Subcutaneous abdominal adipose tissue (tissue), 5 donors: ENCODE data around the gene MRPL10.

ENCODE experiments used
- H3K27ac ChIP-seq: one replicate; pipeline ENCODE4 v1.7.0; 2013; ENCODE audit warnings: low read depth, mild to moderate bottlenecking, inconsistent platforms, low read length, moderate library complexity
- H3K27me3 ChIP-seq, 5 donors: one replicate each; pipeline ENCODE4 v1.7.0; 2013; ENCODE audit warnings: low read length in 5 of 5, inconsistent platforms in 1 of 5; ENCODE audit not compliant: control insufficient read depth in 5 of 5, insufficient read depth in 4 of 5
- H3K36me3 ChIP-seq, 5 donors: one replicate each; pipeline ENCODE4 v1.7.0; 2013; ENCODE audit warnings: low read length in 5 of 5; ENCODE audit not compliant: control insufficient read depth in 5 of 5, insufficient read depth in 5 of 5
- H3K4me1 ChIP-seq, 5 donors: one replicate each; pipeline ENCODE4 v1.7.0; 2013; ENCODE audit warnings: low read length in 5 of 5, mild to moderate bottlenecking in 3 of 5, moderate library complexity in 1 of 5; ENCODE audit not compliant: control insufficient read depth in 5 of 5, insufficient read depth in 5 of 5
- H3K4me3 ChIP-seq, 5 donors: one replicate each; pipeline ENCODE4 v1.7.0; 2013; ENCODE audit warnings: low read length in 5 of 5, low read depth in 1 of 5
- H3K9ac ChIP-seq, 5 donors: one replicate each; pipeline ENCODE4 v1.7.0; 2013; ENCODE audit warnings: low read length in 5 of 5, mild to moderate bottlenecking in 4 of 5, moderate library complexity in 3 of 5
- H3K9me3 ChIP-seq, 5 donors: one replicate each; pipeline ENCODE4 v1.7.0; 2013; ENCODE audit warnings: low read length in 5 of 5; ENCODE audit not compliant: control insufficient read depth in 5 of 5
- donor health status: healthy.
- donor health status: healthy.
- donor health status: healthy.
- donor health status: healthy.
- donor health status: healthy.

Gene MRPL10

DNA sequence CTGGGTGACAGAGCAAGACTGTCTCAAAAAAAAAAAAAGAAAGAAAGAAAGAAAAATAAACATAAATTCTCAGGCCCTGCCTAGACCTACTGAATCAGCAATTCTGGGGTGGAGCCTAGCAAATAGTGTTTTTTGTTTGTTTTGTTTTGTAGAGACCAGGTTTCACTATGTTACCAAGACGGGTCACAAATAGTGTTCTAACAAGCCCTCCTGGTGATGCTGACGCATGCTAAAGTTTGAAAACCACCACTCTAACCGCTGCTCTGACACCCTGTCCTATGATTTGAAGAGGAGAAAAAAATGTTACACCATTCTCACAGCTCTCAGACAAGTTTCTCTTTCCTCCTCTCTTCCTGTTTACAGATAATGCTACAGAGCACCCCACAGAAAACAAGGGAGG lies 1.5 kb downstream of the MRPL10 start:
- H3K27ac ChIP-seq = no peak overlapping the region
- H3K27me3 ChIP-seq = no peaks in the 10 kb centered on the region
- no peak overlapping the region for H3K4me3 ChIP-seq
- H3K4me1 ChIP-seq = peaks cover 8 to 43% (median 38%) of the 10 kb centered on the region in 5 donors
- H3K9me3 ChIP-seq = no peaks in the 10 kb centered on the region
- no peak overlapping the region for H3K9ac ChIP-seq
- peaks cover 0 to 35% (median 28%) of the 10 kb centered on the region in 5 donors for H3K36me3 ChIP-seq

DNA sequence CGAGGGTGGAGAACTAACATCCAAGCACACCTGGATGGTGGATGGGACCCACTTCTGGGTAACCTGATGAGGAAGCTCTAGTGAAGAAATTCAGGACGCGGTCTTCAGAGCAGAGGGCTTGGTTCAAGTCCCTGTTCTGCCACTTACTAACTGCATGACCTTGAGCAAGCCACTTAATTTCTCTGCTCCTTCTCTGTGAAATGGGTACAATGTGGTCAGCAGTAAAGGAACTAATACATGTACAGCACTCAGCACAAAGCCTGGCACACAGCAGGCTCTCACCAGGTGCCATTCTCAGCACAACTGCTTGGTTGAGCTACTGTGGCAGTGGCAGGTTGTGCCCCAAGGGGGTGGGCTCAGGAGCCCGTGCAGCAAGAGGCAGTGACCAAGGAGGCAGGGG lies 7.8 kb downstream of the MRPL10 start:
- Histone ChIP-seq H3K4me3 (no peak overlapping the region), H3K9ac (no peak overlapping the region), H3K9me3 (no peaks in the 10 kb centered on the region), H3K27ac (no peak overlapping the region), H3K36me3 (peaks cover 0 to 59% (median 53%) of the 10 kb centered on the region in 5 donors), H3K4me1 (peaks cover 2 to 29% (median 22%) of the 10 kb centered on the region in 5 donors), H3K27me3 (peaks cover 0 to 7% (median 0%) of the 10 kb centered on the region in 5 donors)

- peak overlapping the region in 1 of 5 donors; percentile 33 for H3K9ac ChIP-seq
- peaks cover 0 to 59% (median 53%) of the 10 kb centered on the region in 5 donors for H3K36me3 ChIP-seq
These were observed 8.6 kb downstream of the MRPL10 start for GRCh38 chr17:47822785-47823184.

DNA sequence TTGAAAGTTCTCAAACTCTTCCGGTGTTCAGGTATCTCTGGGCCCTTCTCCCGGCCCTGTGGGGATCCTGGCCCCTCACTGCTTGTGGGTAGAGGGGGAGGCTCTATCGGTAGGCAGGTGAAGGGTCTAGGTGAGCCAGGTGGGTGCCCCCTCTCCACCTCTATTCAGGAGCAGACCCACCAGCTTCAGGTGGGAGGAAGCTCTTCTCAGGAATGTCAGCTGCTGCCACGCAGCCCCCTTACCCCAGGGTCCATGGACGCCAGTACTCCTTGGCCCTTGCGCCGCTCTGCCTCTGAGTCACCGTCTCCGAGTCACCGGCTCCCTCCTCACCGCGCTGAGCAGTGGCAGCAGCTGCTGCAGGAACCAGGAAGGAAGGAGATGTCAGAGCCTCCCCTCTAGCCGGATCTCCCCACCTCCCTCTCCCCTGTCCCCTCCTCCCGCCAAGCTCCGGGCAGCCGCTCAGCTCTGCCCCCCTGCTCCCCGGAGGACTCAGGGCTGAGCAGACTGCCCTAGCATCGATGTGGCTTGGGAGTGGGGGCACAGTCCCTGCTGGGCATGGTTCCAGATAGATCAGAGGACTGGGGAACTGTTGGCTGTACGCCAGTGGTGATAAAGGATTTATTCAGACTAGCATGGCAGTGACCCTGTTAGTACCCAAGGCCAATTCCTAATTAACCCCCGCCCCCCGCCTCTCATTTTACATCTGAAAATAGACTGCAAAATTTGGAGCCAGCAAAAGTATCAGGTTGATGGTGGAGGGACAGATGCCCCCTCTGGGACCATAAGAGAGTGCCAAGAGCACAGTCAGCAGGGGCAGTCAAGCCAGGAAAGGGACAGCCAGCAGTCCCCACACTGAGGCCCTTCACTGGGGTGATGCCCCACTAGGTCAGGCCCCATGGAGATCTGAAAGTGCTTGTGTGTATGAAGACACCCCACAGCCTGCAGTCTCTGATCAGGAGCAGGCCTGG lies 9.6 kb downstream of the MRPL10 start, which contains the start of gene OSBPL7:
Gene OSBPL7, minus strand, starts transcription at position 371 of the 968 bp plus-strand sequence. CDS start 1,516 bp downstream, outside the sequence.
- Histone ChIP-seq H3K4me1 (peaks cover 2 to 29% (median 22%) of the 10 kb centered on the region in 5 donors), H3K27me3 (peaks cover 0 to 7% (median 0%) of the 10 kb centered on the region in 5 donors), H3K9me3 (no peaks in the 10 kb centered on the region), H3K27ac (no peak within 1 kb of the TSS), H3K36me3 (peaks cover 0 to 60% (median 53%) of the 10 kb centered on the region in 5 donors), H3K9ac (peak within 1 kb of the TSS in 4 of 5 donors; percentile 26 to 79 (median 74)), H3K4me3 (peak within 1 kb of the TSS; percentile 63 to 82 (median 74))

More at GRCh38 chr17:47822785-47823184, 8.6 kb downstream of the MRPL10 start:
- Histone ChIP-seq H3K27ac (no peak overlapping the region), H3K27me3 (peaks cover 0 to 7% (median 0%) of the 10 kb centered on the region in 5 donors), H3K4me1 (peaks cover 2 to 29% (median 22%) of the 10 kb centered on the region in 5 donors), H3K9me3 (no peaks in the 10 kb centered on the region), H3K4me3 (no peak overlapping the region)

DNA sequence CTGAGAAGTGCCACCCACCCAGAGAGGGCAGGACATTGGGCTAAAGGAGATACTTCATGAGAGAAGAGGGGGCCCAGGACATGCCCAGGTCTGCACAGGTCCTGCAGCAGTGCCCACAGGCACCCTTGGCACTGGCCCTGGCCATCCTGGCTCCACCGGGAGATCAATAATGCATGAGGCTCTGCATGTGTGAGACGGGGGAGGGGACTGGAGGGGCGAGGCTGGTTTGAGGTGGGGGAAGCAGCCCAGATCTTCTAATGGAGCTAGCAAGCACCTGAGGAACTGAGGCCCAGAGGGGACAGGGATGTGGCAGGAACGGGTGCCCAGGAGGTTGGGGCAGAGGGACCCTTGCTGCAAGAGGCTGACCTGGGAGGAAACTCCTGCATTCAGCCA lies 10.3 kb downstream of the MRPL10 start:
- Histone ChIP-seq H3K9ac (peak overlapping the region in 3 of 5 donors; percentile 69 to 79 (median 78)), H3K4me1 (peaks cover 2 to 29% (median 22%) of the 10 kb centered on the region in 5 donors), H3K4me3 (peak overlapping the region; percentile 63 to 82 (median 74)), H3K9me3 (no peaks in the 10 kb centered on the region), H3K36me3 (peaks cover 0 to 60% (median 53%) of the 10 kb centered on the region in 5 donors), H3K27me3 (peaks cover 0 to 7% (median 0%) of the 10 kb centered on the region in 5 donors), H3K27ac (no peak overlapping the region)

DNA sequence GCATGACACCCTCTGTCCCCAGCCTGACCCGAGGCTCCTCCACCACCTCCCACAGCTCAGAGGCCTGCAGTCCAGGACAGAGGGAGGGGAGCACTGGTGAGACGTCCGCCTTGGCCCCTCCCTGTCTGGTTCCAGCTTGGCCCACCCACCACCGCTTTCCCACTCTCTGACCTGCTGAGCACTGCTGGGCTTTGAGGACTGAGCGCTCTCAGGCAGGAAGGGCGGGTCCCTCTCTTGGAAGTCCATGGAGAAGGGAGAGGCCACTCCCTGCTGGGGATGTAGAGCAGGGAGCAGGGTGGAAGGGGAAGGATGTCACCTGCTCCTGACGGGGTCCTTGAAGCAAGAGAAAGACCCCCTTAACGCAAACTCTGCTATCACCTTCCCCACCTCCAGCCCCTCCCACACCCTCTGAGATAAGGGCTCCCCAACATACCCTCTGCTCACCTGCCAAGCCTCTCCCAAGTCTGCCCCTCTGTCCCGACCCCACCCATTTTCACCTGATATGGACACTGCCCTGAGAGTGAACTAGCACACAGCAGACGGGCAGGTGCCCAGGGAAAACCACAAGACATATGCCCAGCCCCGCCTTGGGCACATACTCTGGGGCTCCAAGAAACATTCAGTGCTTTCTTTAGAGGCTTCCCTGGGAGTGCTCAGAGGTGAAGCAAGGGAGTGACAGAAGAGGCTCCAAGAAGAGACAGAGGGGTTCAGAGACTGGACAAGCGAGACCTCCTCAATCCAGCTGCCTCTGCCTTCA lies 11.1 kb downstream of the MRPL10 start:
- Histone ChIP-seq H3K4me1 (peaks cover 2 to 29% (median 22%) of the 10 kb centered on the region in 5 donors), H3K9me3 (no peaks in the 10 kb centered on the region), H3K36me3 (peaks cover 0 to 62% (median 47%) of the 10 kb centered on the region in 5 donors), H3K27ac (no peak overlapping the region), H3K4me3 (peak overlapping the region in 2 of 5 donors; percentile 63 to 74), H3K9ac (peak overlapping the region in 1 of 5 donors; percentile 79), H3K27me3 (peaks cover 0 to 7% (median 0%) of the 10 kb centered on the region in 5 donors)

- peaks cover 0 to 7% (median 0%) of the 10 kb centered on the region in 5 donors for H3K27me3 ChIP-seq
- peaks cover 2 to 29% (median 22%) of the 10 kb centered on the region in 5 donors for H3K4me1 ChIP-seq
- H3K9ac ChIP-seq = no peak overlapping the region
- H3K4me3 ChIP-seq = no peak overlapping the region
- peaks cover 0 to 67% (median 52%) of the 10 kb centered on the region in 5 donors for H3K36me3 ChIP-seq
- no peak overlapping the region for H3K27ac ChIP-seq
- H3K9me3 ChIP-seq = no peaks in the 10 kb centered on the region
These were observed 11.9 kb downstream of the MRPL10 start for GRCh38 chr17:47819475-47819874.

GRCh38 chr17:47818002-47818695 lies 13.2 kb downstream of the MRPL10 start:
- Histone ChIP-seq H3K27me3 (peaks cover 0 to 7% (median 0%) of the 10 kb centered on the region in 5 donors), H3K9ac (no peak overlapping the region), H3K4me1 (peaks cover 2 to 29% (median 22%) of the 10 kb centered on the region in 5 donors), H3K4me3 (no peak overlapping the region), H3K27ac (no peak overlapping the region), H3K36me3 (peaks cover 0 to 67% (median 48%) of the 10 kb centered on the region in 5 donors), H3K9me3 (no peaks in the 10 kb centered on the region)

DNA sequence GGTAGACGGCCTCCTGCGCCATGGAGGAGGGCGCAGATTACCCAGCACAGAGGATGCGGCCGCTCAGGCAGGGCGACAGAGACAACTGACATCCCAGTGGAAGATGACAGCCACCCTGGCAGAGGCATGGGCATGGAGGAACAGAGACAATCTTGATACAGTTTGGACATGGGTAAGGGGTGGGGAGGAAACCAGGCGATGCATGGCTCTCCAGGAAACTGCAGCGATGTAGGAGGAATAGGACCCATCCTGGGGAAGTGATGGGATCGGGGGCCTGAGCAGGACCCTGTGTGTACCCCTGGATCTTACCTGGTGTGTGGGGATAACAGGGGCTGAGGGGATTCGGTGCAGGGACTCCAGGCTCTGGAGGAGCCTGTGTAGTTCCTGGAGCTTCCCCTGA lies 14.4 kb downstream of the MRPL10 start:
- H3K27ac ChIP-seq = no peak overlapping the region
- peaks cover 0 to 21% (median 15%) of the 10 kb centered on the region in 5 donors for H3K4me1 ChIP-seq
- no peaks in the 10 kb centered on the region for H3K9me3 ChIP-seq
- H3K9ac ChIP-seq = no peak overlapping the region
- no peak overlapping the region for H3K4me3 ChIP-seq
- H3K36me3 ChIP-seq = peaks cover 0 to 75% (median 53%) of the 10 kb centered on the region in 5 donors
- peaks cover 0 to 7% (median 0%) of the 10 kb centered on the region in 5 donors for H3K27me3 ChIP-seq
